Stimulated activated CD8-positive, alpha-beta memory T cell treated with anti-CD3 and anti-CD28 coated beads, Interleukin-4, amount 100 ng/mL, for 4 hours (primary cell): ENCODE data around the gene ZNF681.
"Not testable (repeated sequence)": the region's sequence is repeated elsewhere in the genome, so short reads cannot be mapped to it uniquely, and the experiment has no call there.

Source experiments
- DNase-seq, 2 donors: peaks; one replicate each; pipeline ENCODE4 v3.0.0-alpha.2; 2020; ENCODE audit warnings: low read depth in 2 of 2, low spot score in 1 of 2

The ZNF681 gene

DNA sequence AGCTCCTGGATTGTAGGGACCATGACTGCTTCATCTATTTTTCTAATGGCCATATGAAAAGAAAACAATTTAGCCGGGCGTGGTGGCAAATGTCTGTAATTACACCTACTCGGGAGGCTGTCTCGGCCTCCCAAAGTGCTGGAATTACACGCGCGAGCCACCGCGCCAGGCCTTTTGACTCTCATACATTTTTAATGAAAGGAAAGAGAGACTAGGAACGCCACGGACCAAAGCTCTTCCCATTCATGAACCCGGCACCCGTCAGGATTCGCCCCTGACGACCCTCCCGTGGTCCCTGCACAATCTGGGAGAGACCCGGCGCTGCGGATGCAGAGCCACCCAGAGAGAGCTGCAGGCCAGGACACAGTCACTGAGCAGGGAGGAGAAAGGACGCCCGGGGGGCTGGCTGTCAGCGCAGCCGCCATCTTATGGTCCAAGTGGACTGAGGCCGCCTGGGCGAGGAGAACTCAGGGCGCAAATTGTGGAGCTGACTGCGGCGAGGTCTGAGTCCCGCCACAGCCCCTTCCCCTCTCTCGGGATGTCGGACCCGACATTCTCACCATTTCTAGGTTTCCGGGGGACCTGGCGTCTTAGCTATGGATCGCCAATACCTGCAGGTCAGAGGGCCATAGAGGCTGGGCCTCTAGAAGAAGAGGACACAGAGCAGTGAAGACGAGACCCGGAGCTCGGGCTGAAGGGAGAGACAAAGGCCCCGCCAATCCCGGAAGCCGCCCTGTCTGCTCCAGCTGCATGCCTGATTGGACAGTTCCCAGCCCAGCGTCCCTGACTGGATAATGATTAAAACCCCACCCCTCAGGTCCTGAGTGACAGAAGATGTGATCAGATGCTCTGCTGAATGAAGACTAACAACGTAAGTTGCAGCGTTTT, at the start of gene ZNF681:
ZNF681 (minus strand) TSS at position 705 of the 888 bp plus-strand sequence; CDS start at position 563, 142 bp downstream.
- peak; percentile 59 to 71 for DNase-seq

DNA sequence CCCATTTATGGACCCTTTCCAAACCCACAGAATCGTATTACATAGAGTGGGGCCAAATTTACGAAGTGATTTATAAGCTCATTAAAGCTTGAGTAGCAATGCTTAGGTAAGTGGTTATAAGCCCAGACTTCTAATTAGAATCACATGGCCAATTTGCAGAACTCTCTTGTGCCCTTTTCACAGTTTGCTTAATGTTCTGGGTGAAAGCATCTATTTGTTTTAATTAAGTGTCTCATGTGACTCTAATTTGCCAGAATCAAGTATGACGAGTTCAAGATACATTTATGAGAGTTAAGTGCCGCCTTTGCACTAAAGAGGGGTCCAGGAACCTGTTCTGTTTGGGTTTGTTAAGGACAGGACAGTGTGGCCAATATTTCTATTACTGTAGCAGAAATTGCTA, 46.0 kb upstream of the ZNF681 start:
- no peak for DNase-seq

DNA sequence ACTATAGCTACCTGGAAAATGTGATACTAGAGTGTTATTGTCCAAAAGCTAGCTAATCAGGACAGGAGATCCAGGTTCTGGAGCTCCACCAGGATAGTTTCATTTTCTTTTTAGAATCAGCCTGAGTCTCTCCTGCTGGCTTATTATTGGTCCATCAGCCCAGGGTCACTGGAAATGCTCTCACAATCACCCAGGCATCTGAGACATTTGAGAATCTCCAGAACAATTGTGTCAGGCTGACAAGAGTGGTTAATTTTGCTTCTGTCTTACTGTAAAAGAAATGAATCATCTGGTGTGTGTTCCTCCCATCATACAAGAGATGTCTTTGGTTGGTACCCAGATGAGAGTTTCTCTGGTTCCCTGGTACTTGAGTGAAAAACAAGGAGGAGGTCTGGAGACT, 43.6 kb upstream of the ZNF681 start:
- no peak for DNase-seq

DNA sequence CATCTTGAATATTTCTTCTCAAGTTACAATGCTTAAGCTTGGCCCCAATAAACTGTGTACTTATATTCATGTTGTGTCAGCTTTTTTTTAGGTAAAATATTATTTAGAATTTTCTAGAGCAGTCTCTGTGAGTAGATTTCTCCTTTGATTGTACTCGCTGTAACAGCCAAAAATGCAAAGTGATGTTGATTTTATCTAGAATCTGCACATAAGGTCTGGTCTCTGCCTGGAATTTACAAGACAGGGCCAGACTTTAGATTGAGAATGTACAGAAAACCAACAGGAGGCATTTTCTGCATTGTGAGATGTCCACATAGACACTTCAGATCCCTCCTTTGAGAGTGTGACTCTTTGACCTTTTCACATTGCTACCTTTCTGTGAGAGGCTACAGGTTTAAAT, 43.1 kb upstream of the ZNF681 start:
- DNase-seq: no peak

DNA sequence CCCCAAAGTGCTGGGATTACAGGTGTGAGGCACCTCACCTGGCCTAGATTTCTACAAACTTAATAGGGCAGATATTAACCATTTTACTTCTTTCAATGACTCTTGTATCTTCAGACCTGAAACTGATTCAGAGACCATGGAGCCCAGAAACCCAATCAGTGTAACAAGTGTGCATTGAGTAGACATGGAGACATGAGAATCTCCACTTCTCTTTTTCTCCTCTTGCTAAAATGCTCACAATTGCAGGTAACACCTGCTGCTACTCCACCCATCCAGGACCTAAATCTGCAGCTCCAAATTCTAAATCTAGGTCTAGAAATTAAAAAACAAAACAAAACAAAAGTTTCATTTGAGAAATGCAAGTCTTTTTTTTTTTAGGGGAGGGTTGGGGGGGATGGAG, 42.2 kb upstream of the ZNF681 start:
- no peak for DNase-seq

DNA sequence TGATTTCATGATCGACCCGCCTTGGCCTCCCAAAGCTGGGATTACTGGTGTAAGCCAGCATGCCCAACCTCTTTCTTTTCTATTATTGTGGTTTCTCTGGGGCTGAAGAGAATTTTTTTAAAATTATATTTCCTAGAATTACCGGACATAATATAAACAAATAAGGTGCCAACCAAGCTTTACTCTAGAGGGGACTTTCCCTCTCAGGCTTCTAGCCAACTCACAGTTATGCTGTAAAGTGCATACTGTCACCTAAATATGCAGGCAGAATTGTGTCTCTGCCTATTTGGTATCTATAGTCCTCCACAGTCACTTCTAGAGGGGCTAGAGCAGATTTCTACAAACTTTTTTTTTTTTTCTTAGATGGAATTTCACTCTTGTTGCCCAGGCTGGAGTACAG, 41.6 kb upstream of the ZNF681 start:
- DNase-seq: no peak

DNA sequence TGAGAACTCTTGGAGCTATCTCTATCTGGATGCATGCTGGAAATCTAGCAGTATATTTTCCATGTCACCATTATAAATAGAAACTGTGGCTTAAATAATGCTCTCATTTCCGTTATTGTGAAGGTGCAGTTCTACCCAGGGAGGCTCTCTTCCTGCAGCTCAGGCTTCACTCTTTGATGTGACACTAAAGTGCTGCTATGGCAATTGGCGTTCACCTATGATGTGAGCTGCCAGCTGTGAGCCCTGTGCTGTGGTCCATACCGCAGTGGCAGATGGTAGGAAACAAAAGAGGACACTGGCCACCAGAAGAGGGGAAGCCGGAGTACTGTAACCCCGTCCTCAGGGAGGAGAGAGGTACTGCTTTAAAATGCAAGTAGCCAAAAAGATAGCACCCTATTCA, 40.6 kb upstream of the ZNF681 start:
- DNase-seq: no peak

DNA sequence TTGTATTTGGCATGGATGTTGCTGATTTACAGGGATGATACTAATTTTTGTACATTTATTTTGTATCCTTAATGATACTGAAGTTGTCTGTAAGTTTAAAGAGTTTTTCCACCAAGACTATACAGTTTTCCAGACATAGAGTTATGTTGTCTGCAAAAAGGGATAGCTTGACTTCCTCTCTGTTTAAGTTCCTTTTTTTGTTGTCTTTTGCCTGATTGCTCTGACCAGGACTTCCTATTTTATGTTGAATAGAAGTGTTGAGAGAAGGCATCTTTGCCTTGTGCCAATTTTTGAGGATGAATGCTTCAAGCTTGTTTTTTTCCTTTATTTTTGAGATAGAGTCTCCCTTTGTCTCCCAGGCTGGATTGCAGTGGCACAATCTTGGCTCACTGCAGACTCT, 36.8 kb upstream of the ZNF681 start:
- DNase-seq: no peak

DNA sequence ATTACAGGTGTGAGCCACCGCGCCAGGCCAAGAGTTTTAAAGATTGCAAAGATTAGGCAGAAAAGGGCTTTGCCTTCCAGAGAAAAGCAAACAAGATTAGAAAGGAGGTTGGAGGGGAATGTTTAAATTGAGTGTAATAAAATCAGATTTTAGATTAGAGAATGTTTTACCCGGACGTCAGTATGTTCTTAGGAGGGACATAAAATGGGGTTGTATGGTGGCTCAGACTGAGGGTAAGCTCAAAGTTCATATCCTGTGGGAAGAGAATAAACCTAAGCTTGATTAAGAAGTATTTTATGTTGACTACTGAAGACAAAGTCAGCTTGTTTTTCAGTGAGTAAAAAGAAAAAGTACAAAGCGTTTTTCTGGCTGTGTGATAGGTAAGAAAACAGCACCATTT, 34.1 kb upstream of the ZNF681 start:
- no peak for DNase-seq

DNA sequence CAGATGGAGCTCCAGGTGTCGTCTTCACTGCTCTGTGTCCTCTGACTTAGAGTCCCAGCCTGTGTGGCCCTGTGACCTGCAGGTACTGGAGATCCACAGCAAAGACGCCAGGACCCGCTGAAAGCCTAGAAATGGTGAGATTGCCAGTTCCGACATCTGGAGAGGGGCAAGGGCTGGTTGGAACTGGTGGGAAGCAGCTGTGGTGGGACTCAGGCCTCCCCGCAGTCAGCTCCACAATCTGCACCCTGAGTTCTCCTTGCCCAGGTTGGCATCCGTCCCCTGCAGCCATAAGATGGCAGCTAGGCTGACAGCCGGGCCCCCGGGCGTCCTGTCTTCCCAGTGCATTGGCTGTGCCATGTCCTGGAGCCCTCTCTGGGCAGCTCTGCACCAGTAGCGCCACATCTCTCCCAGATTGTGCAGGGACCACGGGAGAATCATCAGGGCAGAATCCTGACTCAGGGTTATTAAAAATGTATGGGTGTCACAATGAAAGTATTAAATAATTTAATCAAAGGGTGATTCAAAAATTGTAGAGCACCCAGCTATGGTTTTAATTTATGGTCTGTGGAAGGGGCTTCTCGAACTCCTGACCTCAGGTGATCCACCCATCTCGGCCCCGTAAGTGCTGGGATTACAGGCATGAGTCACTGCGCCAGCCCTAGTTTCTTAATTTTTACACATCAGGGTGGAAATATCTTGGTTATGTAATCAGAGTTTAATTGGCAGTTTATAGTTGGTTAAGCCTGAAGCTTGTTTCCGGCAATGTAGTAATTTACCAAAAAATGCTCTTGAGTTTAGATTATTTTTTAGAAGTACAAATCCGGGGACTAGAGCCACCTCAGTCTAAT, 32.2 kb upstream of the ZNF681 start:
- no peak for DNase-seq

DNA sequence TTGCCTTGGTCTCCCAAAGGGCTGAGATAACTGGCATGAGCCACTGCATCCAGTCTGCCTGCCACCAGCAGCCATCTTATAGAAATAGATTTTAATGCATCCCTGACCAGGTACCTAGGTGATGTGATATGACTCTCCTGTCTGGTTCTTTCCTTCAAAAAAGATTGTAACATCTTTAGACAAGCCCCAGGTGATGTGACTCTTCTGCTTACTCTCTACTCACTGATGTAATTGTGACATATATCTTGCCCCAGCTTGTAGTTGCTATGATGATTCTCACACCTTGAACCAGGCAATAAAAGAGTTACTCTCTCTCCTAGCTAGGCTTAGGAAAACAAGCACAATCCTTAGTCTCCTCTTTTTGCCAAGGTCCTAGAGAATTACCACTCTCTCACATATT, 30.6 kb upstream of the ZNF681 start:
- DNase-seq: no peak

DNA sequence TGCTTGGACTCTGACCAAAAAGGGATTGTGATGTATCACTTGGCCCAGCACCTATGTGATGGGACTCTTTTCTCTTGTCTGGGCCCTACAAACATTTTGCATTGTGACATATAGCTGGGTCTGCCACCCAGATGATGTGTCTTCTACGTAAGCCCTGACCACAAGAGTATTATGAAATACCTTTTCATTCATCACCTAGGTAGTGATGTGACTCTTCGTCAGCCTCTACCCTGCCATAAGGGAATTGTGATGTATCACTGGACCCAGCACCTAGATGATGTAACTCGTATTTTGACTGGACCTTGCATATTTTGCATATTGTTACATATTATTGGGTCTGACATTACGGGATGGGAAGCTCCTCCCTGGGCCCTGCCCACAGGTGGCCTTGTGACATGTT, 29.7 kb upstream of the ZNF681 start:
- no peak for DNase-seq

DNA sequence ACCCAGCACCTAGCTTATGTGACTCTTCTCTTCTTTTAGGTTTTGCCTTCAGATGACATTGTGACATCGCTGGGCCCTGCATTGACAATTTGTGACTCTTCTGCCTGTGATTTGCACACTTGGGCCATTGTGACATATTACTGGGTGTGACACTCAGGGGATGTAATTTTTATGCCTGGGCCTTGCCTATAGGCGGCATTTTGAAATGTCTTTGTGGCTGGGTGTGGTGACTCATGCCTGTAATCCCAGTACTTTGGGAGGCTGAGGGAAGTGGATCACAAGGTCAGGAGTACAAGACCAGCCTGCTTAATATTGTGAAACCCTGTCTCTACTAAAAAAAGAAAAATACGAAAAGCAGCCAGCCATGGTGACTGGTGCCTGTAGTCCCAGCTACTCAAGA, 28.4 kb upstream of the ZNF681 start:
- no peak for DNase-seq

DNA sequence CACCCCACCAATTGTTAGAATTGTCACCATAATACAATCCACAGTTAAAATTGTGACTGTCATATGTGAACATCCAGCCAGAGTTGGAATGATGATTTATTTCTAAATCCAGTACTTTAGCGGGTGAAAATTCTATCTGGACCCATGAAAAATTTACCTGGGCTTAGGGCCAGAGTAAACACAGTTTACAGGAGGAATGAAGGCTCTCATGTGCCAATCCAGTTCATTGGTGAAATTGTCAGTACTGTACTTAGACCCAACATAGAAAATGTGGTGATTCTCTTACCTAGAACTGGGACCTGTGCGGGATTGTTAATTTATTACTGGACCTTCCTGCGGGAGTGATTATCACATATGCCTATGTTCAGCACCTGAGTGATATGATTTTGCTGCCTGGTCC, 27.3 kb upstream of the ZNF681 start:
- DNase-seq: no peak

DNA sequence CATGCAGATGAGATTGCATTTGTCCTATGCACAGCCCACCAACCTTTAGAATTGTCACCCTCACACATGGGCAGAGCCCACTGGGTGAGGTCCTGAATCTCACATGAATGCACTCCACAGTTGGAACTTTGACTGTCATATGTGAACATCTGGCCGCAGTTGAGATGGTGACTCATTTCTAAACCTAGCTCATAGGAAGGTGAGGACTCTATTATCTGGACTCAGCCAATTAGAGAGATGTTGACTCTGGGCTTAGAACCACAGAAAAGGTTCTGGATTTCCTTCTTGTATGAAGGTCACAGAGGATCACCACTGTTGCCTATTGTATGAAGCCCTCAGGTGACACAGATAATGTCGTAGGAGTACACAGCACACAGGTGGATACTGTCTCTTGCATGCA, 25.6 kb upstream of the ZNF681 start:
- DNase-seq: no peak

DNA sequence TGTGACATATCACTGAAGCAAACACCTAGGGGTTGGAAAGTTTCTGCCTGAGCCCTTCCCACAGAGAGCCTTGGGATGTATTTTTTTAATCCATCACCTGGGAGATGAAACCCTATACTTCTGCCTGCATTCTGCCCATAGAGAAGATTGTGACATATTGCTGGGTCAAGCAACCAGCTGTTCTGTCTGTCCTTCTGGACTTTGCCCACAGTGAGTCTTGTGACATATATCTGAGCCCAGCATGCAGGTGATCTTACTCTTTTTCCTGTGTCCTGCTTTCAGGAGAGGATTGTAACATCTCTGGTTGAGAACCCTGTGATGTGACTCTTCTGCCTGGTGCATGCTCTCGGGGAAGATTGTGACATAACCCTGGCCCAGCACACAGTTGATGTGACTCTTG, 24.9 kb upstream of the ZNF681 start:
- DNase-seq: no peak

DNA sequence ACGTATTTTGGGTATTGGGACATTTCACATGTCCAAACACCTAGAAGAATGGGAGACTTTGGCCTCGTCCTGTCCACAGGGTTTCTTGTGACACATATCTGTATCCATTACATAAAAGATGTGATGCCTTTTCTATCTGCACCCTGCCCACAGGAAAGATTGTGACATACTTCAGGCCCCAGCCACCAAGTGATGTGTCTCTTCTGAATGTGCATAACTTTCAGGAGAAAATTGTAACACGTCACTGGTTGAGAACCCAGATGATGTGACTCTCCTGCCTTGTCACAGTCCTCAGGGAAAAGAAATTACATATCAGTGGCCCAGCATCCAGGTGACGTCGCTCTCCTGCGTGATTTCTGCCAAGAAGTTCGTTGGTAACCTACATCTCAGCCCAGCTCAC, 21.0 kb upstream of the ZNF681 start:
- no peak for DNase-seq

DNA sequence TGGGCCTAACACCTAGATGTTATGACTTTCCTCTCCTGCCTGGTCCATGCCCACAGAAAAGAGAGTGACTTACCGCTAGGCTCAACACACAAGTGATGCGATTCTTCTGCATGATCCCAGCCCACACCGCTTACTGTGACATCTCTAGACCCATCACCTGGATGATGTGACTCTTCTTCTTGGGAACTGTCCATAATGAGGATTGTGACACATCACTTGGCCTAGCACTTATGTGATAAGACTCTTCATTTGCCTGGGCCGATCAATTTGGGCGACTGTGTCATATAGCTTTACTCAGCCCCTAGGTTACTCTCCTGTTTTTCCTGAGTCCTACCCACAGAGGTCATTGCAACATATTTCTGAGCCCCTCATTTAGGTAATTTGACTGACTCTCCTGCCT, 19.9 kb upstream of the ZNF681 start:
- DNase-seq: no peak

DNA sequence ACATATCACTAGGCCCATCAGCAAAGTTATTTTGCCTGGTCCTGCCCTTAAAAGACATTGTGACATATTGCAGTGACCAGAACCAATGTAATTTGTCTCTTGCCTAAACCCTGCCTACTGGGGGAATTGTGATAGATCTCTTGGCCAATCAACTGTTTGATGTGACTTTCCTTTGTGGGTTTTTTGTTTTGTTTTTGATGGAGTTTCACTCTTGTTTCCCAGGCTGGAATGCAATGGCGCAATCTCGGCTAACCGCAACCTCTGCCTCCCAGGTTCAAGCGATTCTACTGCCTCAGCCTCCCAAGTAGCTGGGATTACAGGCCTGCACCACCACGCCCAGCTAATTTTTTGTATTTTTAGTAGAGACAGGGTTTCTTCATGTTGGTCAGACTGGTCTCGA, 19.3 kb upstream of the ZNF681 start:
- DNase-seq: not testable (repeated sequence)

DNA sequence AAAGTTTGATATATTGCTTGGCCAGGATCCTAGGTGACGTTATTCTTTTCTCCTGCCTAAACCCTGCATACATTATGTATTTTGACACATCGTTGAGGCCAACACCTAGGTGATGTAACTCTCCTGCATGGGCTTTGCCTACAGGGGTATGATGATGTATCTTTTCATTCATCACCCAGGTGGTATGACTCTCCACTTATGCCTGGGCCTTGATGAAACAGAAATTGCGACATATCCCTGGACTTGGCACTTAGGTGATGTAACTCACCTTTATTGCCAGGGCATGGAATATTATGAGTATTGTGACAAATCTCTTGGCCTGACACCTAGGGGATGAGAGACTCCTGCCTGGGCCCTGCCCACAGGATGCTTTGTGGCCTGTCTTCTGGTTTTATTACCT, 18.5 kb upstream of the ZNF681 start:
- no peak for DNase-seq

DNA sequence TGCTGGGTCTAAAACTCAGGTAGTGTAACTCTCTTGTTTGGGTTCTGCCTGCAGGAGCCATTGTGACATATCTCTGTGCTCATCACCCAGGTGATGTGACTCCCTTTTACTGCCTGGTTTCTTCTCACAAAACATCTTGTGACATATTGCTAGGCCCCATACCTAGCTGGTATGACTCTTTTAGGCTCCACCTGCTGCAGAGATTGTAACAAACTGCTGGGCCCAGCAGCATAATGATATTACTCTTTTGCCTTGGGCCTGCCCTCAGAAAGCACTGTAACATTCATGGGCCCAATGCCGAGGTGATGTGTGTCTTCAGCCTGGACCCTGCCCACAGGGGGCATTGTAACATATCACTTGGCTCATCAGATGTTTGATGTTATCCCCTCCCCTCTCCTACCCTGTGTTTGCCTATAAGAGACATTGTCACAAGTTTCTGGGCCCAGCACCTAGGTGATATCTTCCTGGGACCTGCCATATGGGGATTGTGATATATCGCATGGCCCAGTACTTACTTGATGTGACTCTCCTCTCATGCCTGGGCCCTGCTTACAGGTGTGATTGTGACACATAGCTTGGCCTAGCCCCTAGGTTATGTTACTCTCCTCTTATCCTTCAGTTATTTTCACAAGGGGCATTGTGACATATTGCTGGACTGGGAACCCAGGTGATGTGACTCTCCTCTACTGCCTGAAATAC, 18.0 kb upstream of the ZNF681 start:
- no peak for DNase-seq

DNA sequence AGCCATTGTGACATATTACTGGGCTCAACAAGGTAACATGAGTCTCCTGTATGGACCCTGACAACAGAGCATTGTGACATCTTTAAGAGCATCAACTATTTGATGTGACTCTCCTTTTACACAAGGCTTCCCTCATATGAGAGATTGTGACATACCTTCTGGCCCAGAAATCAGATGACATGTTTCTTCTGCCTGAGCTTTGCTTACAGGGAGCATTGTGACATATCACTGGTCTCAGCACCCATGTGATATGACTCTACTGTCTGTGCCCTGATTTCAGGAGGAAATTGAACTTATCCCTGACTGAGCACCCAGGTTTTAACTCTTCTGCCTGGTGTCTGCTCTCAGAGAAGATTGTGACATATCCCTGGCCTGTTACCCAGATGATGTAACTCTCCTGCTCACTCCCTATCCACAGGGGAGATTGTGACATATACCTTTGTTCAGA, 15.9 kb upstream of the ZNF681 start:
- DNase-seq: no peak
